ENCODE results near the gene NEXMIF.
"Not testable (repeated sequence)": the region's sequence is repeated elsewhere in the genome, so short reads cannot be mapped to it uniquely, and the experiment has no call there.

The NEXMIF gene

DNA sequence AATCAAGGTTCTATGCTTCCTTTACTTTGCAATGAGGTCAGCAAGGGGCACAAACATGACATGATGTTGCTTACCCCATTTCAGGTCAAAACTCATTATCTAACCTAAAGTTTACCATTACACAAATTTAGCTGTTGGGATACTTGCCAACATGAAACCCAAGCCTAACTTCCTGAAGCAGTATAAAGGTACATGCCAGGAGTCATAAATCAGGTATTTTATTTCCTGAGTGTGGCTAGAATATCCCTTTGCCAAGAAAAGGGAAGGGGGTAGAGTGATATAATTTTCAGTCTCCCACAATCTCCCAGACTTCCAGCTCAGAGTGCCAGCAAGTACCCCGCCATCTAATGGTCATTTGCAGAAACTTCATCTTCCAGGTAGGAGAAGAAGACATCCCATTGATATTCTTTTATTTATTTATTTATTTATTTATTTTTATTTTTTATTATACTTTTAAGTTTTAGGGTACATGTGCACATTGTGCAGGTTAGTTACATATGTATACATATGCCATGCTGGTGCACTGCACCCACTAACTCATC lies 136.6 kb downstream of the NEXMIF start:
- no peak for DNase-seq

DNA sequence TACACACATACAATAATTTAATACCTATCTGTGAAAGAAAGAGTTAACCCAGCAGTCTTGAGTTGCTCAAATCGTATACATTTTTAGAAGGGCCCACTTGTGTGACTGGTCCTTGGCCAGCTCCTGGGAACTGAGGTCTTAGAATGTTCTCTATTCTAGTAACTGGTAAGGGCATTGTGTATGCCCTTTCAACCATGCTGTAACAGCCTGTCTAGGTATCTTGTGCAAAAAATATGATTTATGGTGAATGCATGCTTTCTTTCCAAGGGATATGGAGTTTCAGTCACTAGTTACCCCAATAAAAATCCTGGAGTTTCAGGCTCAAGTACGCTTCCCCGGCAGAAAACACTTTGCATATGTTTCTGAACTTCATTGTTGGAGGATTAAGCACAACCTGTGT lies 140.6 kb downstream of the NEXMIF start:
- DNase-seq: no peak

- DNase-seq: no peak
Measured at GRCh38 chrX:74781507-74782034, 143.7 kb downstream of the NEXMIF start.

GRCh38 chrX:74779175-74779574 lies 146.1 kb downstream of the NEXMIF start:
- no peak for DNase-seq

DNA sequence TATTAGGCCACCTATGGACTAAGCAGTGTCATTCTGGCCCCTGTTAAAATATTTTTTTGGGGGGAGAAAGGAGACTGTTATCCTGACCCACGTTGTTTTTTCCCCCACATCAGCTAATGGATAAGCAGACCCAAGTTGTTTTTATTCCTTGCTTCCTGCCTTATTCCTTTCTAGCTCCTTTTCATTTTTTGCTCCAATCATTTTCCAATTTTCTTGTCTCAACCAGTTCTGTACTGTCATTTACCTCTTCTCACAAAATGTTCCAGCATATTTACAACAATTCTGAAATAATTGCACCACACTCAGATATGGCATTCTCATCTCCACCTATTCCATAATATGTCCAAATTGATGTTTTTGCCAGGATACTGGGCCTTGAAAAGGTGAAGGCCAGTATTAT lies 150.3 kb downstream of the NEXMIF start:
- no peak for DNase-seq

DNA sequence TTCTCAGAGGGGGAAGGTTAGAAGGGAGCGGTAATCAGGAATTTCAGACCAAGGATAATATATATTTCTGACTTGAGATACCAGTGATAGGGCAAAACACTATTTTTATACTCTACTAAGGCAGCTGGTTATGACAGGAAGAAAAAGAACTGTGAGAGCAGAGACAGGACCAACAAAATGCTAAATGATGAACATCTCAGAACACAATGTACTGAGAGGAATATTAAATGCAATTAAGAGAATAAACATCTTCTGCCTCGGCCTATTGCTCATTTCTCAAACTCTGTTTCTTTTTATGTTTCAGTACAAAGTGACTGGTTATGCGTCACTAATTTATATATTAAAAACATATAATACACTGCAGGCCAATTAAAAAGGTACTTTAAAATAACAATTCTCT lies 188.8 kb downstream of the NEXMIF start:
- no peak for DNase-seq

GRCh38 chrX:74705269-74705668 lies 220.0 kb downstream of the NEXMIF start:
- no peak for DNase-seq

GRCh38 chrX:74701343-74701742 lies 223.9 kb downstream of the NEXMIF start:
- not testable (repeated sequence) for DNase-seq

DNA sequence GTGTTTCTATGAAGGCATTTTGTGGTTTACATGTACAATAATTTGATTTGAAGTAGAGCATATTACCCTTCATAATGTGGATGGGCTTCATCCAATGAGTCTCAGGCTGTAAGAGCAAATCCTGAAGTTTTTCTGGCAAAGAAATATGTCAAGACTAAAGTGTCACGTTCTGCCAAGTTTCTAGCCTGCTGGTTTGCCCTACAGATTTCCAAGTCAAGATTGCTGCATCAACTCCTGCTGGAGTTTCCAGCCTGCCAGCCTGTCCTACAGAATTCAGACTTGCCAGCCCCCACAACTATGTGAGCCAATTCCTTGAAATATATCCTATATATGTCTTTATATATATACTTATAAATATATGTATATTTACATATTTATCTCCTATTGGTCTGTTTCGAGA lies 240.8 kb downstream of the NEXMIF start:
- DNase-seq: no peak
